ENCODE results near the gene POC1A. TPM values are rescaled to one million over a fixed set of nuclear protein-coding genes. Genes with fewer than 3 reads are reported as not detected.

POC1A gene
- total RNA-seq, 2 experiments from 2014 or later = 31.7 to 32.3 TPM

DNA sequence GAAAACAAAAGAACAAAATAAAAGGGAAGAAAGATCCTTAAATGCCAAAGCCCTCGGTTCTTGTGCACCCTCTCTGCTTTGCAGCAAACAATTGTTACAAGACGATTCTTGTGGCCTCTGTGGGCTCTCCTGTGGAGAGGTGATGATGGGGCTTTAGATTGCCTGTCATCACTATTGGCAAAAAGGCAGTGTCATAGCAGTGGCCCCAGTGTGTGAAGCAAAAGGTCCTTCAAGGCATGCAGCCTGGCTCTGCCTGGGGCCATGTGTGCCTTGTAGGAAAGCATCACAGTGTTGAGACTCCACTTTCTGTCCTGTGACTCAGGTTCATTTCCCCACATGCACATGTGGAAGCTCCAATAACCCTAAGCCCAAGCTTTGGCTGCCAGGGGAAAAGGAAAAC, 43.7 kb downstream of the POC1A start:
- no peak overlapping the region for H3K27ac Mint-ChIP-seq
- ChIA-PET POLR2A (no interaction called here), CTCF (interaction anchor here (0.6 to 1.6 kb wide), 3 partner anchors 13 to 109 kb away, joined by 3 to 4 read pairs (median 3); no protein-coding TSS in a partner anchor)
- H3K36me3 Mint-ChIP-seq (ENCODE audit: low read depth) = peaks cover 24% of the 10 kb centered on the region
- ATAC-seq (no peak), DNase-seq (no peak)
- H3K4me1 Mint-ChIP-seq (ENCODE audit: low read depth) = peaks cover 6% of the 10 kb centered on the region
- no peaks in the 10 kb centered on the region for H3K27me3 Mint-ChIP-seq (ENCODE audit: low read depth)
- no peak overlapping the region for H3K4me3 Mint-ChIP-seq
- H3K9me3 Mint-ChIP-seq (ENCODE audit: insufficient read depth) = no peaks in the 10 kb centered on the region

DNA sequence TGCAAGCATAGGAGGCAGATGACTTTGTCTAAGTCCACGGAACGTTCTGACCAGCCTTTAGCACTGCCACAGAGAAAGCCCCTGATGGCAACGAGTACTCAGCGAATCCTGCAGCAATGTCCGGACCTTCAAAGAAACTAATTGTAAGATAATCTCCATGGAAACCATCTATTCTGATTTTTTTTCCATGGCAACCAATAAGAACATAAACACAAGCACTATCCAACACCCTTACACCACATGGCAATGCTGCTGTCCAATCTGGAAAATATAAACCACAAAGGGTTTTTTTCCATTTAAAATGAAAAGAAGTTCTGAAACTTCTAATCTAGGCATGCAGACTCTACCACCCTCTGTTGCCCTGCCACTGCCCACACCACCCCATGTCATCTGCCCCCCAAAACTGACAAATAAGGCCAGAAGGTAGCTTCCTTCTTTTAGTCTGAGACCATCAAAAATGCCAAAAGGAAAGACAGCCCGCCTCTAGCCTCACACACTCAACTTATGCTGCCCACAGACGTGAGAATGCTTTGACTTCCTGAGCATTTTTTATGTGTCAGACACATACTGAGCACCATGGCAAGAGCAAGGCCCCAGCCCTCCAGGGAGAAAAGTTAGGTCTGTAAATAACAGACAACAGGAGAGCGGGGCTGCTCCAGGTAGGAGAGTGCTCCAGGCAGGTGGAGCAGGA, 44.5 kb downstream of the POC1A start:
- DNase-seq (no peak), ATAC-seq (peak; percentile 46)
- Mint-ChIP-seq H3K27me3 (ENCODE audit: low read depth) (no peaks in the 10 kb centered on the region), H3K36me3 (ENCODE audit: low read depth) (peaks cover 28% of the 10 kb centered on the region), H3K27ac (peak overlapping the region; percentile 6), H3K4me3 (no peak overlapping the region), H3K9me3 (ENCODE audit: insufficient read depth) (no peaks in the 10 kb centered on the region), H3K4me1 (ENCODE audit: low read depth) (peaks cover 6% of the 10 kb centered on the region)
- ChIA-PET CTCF (interaction anchor here (0.6 to 1.6 kb wide), 4 partner anchors 14 to 108 kb away, joined by 3 to 4 read pairs (median 4); partner anchors contain the start of gene POC1A), POLR2A (no interaction called here)

DNA sequence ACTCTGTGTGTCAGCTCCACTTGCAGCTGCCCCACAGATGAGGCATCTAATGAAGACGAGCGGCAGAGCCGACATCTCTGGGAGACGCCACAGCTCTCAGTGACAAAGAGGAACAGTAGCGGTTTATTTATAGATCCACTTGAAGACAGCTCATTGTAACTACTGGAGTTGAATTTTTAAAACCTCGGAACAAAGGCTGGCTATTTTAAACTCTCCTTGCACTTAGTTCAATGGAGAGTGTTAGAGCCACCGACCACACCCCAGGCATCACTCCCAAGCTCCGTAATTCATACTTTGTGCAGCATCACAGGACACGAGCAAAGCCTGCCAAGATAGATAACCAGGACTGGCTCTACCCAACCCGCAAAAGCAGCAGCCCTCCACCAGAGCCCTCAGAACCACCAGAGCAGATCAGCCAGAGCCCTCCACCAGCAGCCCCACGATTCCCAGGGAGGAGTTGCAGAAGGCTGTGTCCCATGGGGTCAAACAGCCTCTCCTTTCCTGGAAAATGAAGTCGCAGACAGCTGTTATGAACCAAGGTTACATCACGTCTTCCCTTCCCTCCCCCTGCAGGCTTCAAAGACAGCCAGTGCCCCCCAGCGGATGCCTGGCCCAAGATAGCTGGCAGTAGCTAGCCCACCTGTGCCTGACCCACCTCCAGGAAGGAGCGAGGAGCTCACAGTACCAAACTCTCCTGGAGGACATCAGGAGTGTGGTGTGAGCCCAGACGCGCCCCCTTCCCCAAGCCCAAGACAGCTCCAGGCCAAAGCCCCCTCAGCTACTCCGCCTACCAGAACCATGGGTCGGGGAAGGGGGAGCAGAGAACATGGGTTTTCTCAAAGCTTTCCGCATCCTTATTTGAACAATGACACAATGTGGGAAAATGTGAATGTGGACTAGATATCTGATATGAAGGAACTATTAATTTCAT, 45.7 kb downstream of the POC1A start:
- Mint-ChIP-seq H3K27me3 (ENCODE audit: low read depth) (no peaks in the 10 kb centered on the region), H3K9me3 (ENCODE audit: insufficient read depth) (no peaks in the 10 kb centered on the region), H3K4me1 (ENCODE audit: low read depth) (peaks cover 6% of the 10 kb centered on the region), H3K36me3 (ENCODE audit: low read depth) (peaks cover 34% of the 10 kb centered on the region), H3K27ac (no peak overlapping the region), H3K4me3 (no peak overlapping the region)
- ATAC-seq (no peak), DNase-seq (no peak)
- CTCF ChIA-PET = interaction anchor here (1.0 kb wide), 2 partner anchors 35 to 107 kb away, joined by 3 to 4 read pairs; no protein-coding TSS in a partner anchor
- POLR2A ChIA-PET = no interaction called here

DNA sequence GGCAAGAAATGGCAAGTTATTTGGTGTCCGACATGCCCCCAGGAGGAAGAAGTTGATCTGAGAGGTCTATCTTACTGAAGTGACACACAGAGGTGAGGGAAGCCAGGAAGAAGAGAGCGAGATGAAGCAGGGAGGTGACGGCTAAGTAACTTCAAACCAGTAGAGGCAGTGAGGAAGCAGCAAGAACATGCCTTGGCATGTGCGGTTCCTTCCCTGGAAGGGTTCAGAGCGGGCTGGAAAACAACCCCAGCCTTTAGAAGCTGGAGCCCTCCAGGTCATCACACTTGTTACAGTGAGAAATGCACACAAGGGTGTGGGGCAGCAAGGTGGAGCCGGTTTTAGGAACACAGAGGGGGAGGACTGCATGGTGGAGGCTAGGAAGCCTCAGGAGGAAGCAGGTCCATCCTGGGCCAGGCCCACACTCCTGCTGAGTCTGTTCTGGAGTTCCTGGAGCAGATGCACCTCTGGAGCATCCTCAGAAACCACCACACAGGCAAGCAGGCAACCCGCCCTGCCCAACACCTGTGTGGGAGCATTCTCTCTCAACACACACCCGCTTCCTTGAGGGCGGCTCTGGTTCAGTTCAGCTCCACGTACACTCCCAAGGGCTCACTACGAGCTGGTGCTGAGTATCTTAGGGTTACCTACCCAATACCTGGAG, 47.1 kb downstream of the POC1A start:
- H3K27me3 Mint-ChIP-seq (ENCODE audit: low read depth) = no peaks in the 10 kb centered on the region
- H3K4me3 Mint-ChIP-seq = no peak overlapping the region
- ChIA-PET CTCF (no interaction called here), POLR2A (no interaction called here)
- no peak for ATAC-seq
- peaks cover 41% of the 10 kb centered on the region for H3K36me3 Mint-ChIP-seq (ENCODE audit: low read depth)
- DNase-seq = no peak
- H3K27ac Mint-ChIP-seq = peak overlapping the region; percentile 2
- H3K4me1 Mint-ChIP-seq (ENCODE audit: low read depth) = peaks cover 6% of the 10 kb centered on the region
- H3K9me3 Mint-ChIP-seq (ENCODE audit: insufficient read depth) = peaks cover 4% of the 10 kb centered on the region

DNA sequence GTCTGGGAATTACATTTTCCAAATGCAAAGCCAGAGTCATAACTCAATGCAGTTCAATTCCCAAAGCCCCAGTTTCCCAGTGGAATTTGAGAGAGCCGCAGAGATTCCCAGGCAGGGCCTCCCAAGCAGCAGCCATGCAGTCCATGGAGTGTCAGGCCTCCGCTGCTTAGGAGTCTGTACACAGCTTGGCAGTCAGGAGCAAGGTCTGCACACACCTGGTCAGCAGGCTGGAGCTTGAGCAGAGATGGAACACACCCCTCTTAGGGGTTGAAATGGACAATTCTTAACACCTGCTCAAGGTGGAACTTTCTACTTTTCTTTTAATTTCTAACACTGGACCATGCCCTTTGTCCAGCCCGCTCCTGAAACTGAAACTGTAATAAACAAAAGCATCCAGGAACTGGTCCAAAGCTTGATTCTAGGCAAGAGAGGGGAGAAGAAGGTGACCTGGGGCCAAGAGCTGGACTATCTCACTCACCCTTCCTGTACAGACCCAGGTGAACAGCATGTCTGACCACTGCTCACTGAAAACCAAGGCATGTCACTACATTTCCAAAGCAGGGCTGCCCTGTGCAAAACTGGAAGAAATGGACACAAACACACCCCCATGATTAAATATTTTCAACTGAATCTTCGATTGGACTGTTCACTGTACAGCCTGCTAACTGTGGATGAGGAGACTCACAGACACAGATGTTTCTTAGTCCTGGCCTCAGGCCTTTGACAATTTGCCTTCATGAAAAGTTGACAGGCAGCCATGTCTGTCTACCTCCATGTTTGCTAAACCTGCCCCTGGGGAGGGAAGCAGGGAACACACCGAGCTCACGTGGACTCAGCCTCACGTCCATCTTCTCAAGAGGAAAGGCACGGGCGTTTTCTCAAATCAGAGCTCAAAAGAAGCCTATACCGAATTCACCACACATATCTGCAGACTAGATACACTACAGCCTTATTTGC, 49.3 kb downstream of the POC1A start:
- H3K27ac Mint-ChIP-seq = no peak overlapping the region
- no peaks in the 10 kb centered on the region for H3K27me3 Mint-ChIP-seq (ENCODE audit: low read depth)
- DNase-seq = no peak
- no peak for ATAC-seq
- ChIA-PET POLR2A (no interaction called here), CTCF (interaction anchor here (0.6 kb wide), 1 partner anchor 72 kb away, joined by 3 read pairs; no protein-coding TSS in a partner anchor)
- no peak overlapping the region for H3K4me3 Mint-ChIP-seq
- H3K4me1 Mint-ChIP-seq (ENCODE audit: low read depth) = peaks cover 6% of the 10 kb centered on the region
- peaks cover 12% of the 10 kb centered on the region for H3K9me3 Mint-ChIP-seq (ENCODE audit: insufficient read depth)
- peaks cover 52% of the 10 kb centered on the region for H3K36me3 Mint-ChIP-seq (ENCODE audit: low read depth)

DNA sequence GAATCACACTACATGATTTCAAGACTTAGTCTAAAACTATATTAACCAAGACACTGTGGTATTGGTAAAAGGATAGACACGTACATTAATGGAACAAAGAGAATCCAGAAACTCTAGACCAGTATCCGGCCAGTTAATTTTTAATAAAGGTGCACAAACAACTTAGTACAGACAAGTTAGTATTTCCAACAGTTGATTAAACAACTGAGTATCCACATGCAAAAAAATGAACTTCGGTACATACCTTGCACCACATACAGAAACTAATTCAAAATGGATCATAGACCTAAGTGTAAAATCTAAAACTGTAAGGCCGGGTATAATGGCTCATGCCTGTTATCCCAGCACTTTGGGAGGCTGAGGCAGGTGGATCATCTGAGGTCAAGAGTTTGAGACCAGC, 51.3 kb downstream of the POC1A start:
- DNase-seq (no peak), ATAC-seq (no peak)
- H3K4me3 Mint-ChIP-seq = no peak overlapping the region
- CTCF ChIA-PET = no interaction called here
- no peak overlapping the region for H3K27ac Mint-ChIP-seq
- H3K27me3 Mint-ChIP-seq (ENCODE audit: low read depth) = no peaks in the 10 kb centered on the region
- peaks cover 5% of the 10 kb centered on the region for H3K4me1 Mint-ChIP-seq (ENCODE audit: low read depth)
- peaks cover 50% of the 10 kb centered on the region for H3K36me3 Mint-ChIP-seq (ENCODE audit: low read depth)
- peaks cover 12% of the 10 kb centered on the region for H3K9me3 Mint-ChIP-seq (ENCODE audit: insufficient read depth)
- POLR2A ChIA-PET = no interaction called here

DNA sequence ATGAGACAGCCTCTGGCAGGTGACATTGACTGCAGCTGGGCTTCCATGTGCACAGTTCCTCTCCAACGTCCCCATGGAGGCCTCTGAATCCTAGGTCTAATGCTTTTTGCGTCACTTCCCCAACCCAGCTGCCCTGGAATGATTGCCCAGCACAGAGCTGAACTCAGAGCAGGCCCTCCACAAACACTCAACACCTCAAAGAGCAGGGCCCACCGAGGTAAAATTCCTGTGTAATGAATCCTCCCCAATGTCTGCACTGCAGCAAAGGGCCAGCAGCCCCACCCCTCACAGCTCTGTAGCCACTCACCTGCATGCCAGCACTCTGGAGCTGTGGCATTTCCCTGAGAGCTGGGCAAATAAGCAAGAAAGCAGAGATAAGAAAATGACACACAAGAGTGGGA, 55.2 kb downstream of the POC1A start:
- Mint-ChIP-seq H3K36me3 (ENCODE audit: low read depth) (peaks cover 39% of the 10 kb centered on the region), H3K4me1 (ENCODE audit: low read depth) (peaks cover 5% of the 10 kb centered on the region), H3K27me3 (ENCODE audit: low read depth) (no peaks in the 10 kb centered on the region), H3K4me3 (no peak overlapping the region), H3K9me3 (ENCODE audit: insufficient read depth) (peaks cover 12% of the 10 kb centered on the region), H3K27ac (no peak overlapping the region)
- ATAC-seq = no peak
- no peak for DNase-seq
- CTCF ChIA-PET = no interaction called here
- POLR2A ChIA-PET = no interaction called here

DNA sequence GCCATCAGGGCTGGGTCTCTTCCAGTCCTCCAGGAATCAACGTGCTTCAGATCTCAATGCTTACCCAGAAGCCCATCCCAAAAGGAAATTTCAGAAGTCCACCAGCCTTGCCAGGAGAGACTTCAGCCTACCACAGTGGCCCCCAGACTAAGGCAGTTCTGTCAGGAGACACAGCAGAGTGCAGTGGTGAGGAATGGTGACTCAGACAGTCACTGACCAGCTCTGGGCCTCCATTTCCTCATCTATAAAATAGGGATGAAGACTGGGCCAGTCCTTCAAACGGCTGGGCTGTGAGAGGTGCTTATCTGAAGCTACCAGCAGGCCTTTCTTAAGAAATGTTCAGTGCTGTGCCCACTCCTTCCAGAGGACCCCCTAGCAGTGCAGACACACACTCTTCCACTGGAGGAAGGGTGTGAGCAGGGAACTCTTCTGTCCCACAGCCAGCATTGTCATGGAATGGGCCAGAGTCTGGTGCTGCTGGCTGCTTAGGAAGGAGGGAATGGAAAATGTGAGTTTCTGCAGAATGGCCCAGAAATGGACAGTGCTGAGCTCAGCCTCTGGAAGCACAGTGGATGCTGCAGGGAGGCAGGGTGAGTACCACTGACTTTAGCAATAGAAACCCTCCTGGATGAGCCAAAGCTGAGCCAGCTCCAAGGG, 56.2 kb downstream of the POC1A start:
- ATAC-seq (no peak), DNase-seq (no peak)
- no peak overlapping the region for H3K4me3 Mint-ChIP-seq
- ChIA-PET CTCF (no interaction called here), POLR2A (interaction anchor here (1.0 kb wide), 1 partner anchor 38 kb away, joined by 3 read pairs; no protein-coding TSS in a partner anchor)
- H3K27ac Mint-ChIP-seq = no peak overlapping the region
- H3K36me3 Mint-ChIP-seq (ENCODE audit: low read depth) = peaks cover 39% of the 10 kb centered on the region
- peaks cover 5% of the 10 kb centered on the region for H3K4me1 Mint-ChIP-seq (ENCODE audit: low read depth)
- H3K27me3 Mint-ChIP-seq (ENCODE audit: low read depth) = no peaks in the 10 kb centered on the region
- peaks cover 12% of the 10 kb centered on the region for H3K9me3 Mint-ChIP-seq (ENCODE audit: insufficient read depth)

DNA sequence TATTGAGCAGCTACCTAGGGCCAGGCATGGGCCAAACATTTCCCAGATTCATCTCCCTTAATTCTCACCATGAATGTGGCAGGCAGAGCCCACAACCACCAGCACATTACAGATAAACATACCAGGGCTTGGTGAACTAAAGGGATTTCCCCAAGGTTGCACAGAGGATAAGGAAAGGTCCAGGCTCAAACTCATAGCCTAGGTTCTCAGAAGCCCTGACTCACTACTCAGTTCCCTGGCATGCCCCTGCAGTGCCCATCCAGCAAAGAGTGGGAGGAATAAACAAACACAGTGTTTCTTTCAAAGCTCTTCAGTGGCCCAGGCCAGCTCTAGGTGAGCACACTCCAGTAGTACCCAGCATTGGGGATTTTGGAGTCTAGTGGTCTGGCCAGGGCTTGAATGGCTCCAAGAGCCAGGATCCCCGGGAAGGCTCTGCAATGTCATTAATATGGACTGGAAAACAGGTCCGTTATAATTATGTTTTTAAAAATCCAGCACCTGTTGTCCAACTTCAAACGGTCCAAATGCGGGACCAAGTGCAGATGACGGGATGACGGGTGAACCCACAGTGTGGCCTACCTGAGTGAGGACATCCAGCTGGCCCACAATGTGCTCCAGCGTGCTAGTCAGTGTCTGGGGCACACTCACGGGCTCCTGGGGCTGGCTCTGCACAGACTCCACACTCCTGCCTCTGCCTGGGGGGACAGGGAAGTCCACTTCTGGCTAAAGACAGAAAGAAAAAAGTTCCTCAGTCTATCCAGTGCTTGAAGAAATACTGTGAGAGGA, 58.0 kb downstream of the POC1A start:
- Mint-ChIP-seq H3K4me3 (no peak overlapping the region), H3K36me3 (ENCODE audit: low read depth) (peaks cover 23% of the 10 kb centered on the region), H3K9me3 (ENCODE audit: insufficient read depth) (peaks cover under 1% of the 10 kb centered on the region), H3K27me3 (ENCODE audit: low read depth) (no peaks in the 10 kb centered on the region), H3K4me1 (ENCODE audit: low read depth) (peaks cover 5% of the 10 kb centered on the region), H3K27ac (peak overlapping the region; percentile 36)
- CTCF ChIA-PET = no interaction called here
- no peak for DNase-seq
- ATAC-seq = no peak
- POLR2A ChIA-PET = no interaction called here
